CD4-positive, alpha-beta T cell treated with Interleukin-12 subunit alpha and Interleukin-12 subunit beta, for 1 hour (primary cell): ENCODE data around the gene CHST11.

Experiments used
- DNase-seq: peaks from one replicate; pipeline ENCODE4 v3.0.0-alpha.2; 2020

Gene CHST11

GRCh38 chr12:104460973-104461698 lies 4.4 kb downstream of the CHST11 start:
- DNase-seq, result no peak

GRCh38 chr12:104462325-104462724 lies 5.6 kb downstream of the CHST11 start:
- no peak for DNase-seq

DNA sequence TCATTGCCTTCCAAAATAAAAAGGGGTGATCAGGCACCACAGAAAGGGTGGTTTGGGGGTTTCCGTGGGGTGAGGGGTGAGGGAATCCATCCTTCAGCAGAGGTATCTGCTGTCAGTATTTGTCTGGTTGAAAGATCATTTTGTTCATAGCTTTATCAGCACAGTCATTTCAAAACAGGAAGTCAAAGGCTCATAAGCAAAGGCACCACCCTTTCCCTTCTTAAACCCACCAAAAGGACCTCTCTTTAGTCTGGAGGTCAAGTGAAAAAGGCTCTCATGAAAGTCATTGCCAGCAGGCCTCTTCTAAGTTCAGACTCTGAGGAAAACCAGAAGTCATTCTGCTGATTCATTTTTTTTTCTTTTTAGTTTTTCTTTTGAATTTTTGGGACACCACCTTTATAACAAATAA lies 6.2 kb downstream of the CHST11 start:
- DNase-seq, result peak; percentile 78

- no peak for DNase-seq
Measured at GRCh38 chr12:104463368-104463767, 6.6 kb downstream of the CHST11 start.

GRCh38 chr12:104464899-104465298 lies 8.2 kb downstream of the CHST11 start:
- no peak for DNase-seq

- no peak for DNase-seq
Measured at GRCh38 chr12:104466709-104467345, 10.1 kb downstream of the CHST11 start.

DNA sequence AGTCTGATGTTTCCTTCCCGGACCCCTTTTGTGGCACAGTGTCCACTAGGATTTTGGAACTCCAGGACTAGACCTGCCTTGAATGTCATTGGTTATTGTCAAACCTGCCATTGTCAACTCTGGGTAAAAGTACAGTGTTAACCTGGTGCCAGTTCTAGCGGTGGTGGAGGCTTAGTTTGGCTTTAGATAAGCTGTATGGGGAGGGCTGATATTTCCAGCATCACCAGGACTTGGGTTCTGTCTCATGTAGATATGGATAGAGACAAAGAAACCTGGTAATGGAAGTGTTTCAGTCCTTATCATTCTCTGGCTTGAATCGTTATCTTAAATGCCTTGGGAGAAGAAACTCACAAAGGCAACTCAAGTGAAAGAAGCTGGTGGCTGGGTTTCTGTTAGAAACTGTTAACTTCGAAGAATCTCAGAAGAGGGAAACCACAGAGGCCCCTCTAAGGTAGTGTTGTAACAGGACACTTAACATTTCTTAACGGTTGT lies 10.6 kb downstream of the CHST11 start:
- DNase-seq, result no peak

GRCh38 chr12:104468371-104468770 lies 11.6 kb downstream of the CHST11 start:
- no peak for DNase-seq

DNA sequence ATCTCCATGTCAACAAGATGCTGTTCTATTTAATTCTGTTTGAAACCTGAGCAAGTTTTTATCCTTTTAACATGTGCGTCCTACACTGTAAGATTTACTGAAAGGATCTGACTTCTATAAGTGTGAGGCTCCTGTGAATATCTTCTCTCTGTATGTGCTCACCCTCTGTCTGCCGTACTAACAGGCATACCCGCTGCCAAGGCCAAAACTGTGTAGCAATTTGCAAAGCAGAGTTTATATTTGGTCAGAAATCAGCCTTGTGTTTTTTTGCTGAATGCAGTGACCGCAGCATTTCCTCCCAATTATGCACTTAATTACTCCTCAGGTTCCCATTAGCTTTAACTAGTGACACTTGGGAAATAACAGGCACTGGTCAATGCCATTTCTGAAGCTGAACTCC lies 12.3 kb downstream of the CHST11 start:
- DNase-seq, result no peak

- DNase-seq, result no peak
Measured at GRCh38 chr12:104469523-104469922, 12.8 kb downstream of the CHST11 start.

DNA sequence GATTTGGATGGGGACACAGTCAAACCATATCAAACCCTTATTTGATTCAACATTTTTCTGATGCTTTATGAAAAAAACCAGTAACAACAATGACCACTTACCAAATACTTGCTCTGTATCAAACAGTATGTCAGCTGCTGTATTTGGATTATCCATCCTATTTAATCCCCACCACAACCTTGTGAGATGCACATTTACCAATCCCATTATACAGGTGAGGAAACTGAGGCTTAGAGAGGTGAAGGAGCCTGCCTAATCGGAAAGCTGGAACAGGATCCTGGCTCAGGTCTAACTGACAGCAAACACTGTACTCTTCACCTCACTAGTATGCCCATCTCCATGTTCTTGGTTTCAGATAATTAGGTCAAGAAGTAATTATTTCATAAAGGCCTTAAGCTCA lies 13.8 kb downstream of the CHST11 start:
- DNase-seq, result no peak

DNA sequence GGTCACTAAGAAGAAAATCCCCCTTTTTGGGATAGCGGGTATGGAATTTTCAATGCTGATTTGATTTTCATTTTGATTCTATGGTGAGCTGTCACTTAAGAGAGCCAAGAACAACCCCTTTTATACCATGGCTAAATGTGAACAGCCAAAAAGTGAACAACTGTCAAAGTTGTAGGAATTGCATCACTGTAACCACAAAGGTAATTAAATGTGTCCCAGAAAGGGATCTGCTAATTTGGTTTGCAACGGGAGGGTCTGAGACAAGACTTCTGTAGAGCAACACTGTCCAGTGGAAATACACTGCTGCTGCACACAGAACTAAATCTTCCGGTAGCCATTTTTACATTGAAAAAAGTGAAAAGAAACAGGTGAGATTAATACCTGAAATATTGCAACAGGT lies 14.6 kb downstream of the CHST11 start:
- DNase-seq, result no peak

GRCh38 chr12:104472748-104473147 lies 16.0 kb downstream of the CHST11 start:
- DNase-seq, result no peak

- no peak for DNase-seq
Measured at GRCh38 chr12:104473374-104473983, 16.7 kb downstream of the CHST11 start.

DNA sequence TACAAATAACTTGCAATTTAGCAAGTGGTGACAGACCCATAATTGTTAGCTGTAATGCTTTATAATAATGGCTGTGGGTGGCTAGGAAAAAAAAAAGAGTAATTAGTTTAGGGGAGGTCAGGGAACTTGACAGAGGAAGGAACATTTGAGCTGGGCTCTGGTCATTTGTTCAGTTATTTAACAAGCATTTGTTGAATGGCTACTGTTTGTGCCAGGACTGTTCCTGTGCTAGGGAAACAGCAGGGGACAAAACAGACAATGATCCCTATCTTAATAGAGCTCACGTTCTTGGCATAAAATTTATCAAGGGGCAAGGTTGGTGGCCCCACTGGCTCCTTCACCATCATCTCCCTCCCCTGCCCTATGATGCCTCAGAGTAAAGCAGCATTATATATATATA lies 18.5 kb downstream of the CHST11 start:
- DNase-seq, result no peak

GRCh38 chr12:104477510-104478390 lies 21.0 kb downstream of the CHST11 start:
- DNase-seq, result no peak

DNA sequence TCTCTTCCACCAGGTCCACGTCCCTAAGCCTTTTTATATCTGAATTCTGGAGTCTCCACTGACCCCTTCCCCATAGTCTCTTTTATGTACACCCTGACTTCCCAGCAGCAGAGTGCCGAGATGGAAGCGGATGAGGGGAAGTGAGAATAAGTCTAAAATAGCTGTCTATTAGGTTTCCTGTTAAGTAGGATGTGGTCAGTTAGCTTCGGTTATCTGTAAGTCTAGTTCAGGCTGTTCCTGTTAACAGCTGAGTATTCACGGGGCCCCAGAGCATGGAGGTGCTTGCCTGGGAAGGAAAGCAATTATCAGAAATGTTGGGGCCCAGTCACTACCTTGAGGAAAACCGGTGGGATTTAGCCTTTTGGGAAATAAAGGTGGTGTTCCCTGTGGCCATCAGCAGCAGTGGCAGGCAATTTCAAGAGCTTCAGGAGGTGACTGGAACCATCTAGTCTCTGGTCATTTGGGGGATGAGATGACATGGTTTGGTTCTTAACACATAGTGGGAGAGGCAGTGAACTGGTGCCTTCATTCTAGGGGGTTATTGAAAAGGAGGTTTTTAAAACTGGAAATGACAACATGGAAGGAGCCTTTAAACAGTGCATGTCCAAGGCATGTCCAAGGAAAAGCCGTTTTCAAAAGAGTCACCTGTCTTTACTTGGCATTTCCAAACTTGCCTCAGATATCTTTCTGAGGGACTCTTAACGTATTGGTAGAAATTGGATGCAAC lies 21.8 kb downstream of the CHST11 start:
- peak; percentile 65 for DNase-seq

DNA sequence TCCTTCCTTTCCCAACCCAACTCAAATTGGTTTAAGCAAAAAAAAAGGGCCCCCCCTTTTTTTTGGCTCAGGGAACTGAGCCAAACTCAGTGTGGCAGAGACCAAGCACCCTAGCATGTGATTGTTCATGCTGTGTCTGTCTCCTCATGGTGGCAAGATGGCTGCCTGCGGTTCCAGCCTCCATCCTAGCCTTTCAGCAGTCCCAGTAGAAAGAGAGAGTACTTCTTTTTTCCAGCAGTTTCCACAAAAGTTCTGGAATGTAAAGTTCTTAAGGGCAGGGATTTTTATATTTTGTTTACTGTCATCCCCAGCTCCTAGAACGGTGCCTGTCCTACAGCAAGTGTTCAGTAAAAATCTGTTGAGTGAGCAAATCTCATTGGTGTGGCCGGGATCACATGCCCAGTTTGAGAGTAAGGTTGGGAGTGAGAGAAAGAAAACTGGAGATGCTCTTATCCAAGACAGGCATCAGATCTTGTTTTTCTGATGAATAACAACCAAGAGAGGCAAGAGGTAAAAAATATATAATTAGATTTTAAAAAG lies 22.4 kb downstream of the CHST11 start:
- no peak for DNase-seq

DNA sequence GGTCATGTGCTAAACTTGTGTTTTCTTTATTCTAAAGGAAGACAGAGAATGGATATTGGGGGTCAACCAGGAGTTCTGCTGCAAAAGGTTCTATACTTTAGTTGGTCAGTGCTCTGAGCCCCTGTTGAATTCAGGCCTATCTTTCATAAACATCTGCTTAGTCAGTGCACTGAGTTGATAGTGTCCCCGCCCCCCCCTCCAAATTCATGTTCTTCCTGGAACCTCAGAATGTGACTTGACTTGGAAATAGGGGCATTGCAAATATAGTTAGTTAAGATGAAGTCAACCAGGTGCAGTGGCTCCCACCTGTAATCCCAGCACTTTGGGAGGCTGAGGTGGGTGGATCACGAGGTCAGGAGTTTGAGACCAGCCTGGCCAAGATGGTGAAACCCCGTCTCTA lies 23.3 kb downstream of the CHST11 start:
- no peak for DNase-seq

DNA sequence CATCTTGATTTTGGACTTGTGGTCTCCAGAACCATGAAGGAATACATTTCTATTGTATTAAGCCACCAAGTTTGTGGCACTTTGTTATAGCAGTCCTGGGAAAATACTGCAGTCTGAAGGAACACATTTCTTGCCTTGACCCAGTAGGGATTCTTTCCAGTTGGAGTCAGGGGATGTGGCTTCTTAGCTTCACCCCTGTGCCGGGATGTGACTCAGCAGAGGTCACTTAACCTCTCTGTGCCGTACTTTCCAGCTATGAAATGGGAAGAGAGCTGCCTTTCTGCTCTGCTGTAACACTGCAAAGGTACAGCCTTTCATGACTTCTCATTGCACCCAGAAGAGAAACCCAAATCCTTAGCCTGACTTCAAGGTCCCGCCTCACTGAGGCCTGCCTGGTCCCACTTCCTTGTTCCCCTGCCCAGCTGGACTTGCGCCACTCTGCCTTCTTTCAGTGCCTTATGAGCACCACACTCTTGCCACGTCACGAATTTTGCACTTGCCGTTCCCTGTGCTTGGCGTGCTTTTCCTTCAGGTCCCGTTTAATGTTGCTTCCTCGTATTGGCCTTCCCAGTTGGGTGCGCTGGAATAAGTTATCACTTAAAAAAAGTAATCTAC lies 24.2 kb downstream of the CHST11 start:
- DNase-seq, result no peak

- DNase-seq, result no peak
Measured at GRCh38 chr12:104482113-104482512, 25.4 kb downstream of the CHST11 start.

DNA sequence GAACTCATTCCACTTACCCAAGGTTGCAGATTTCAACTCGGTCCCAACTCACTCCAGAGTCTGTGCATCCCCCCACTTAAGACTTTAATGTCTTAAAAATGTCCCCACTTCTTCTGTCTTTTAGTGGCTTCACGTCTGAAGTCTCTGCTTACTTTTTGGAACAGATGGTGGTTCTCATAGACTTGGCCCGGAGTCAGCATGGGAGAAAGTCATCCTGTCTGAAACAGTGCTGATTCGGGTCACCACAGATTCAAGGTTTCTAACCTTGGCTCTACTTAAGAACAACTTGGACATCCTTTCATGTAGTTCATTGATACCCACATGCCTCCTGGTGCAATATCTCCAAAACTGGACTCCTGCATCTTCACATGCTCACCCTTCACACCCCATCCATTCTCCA lies 26.0 kb downstream of the CHST11 start:
- DNase-seq, result no peak
